Mononuclear cell (primary cell): ENCODE data around the gene ERAS. TPM values are rescaled to one million over a fixed set of nuclear protein-coding genes. Genes with fewer than 3 reads are reported as not detected.

Experiments used
- H3K27me3 ChIP-seq: 2 replicates; pipeline ENCODE4 v1.6.0; 2011; ENCODE audit warnings: low read length, control low read depth; ENCODE audit not compliant: insufficient read depth
- H3K4me1 ChIP-seq: 2 replicates; pipeline ENCODE4 v1.5.1; 2011; ENCODE audit warnings: mild to moderate bottlenecking, low read length, control low read depth; ENCODE audit not compliant: insufficient read depth
- H3K4me3 ChIP-seq: 2 replicates; pipeline ENCODE4 v1.5.1; 2011; ENCODE audit warnings: mild to moderate bottlenecking, low read length, moderate library complexity
- H3K9me3 ChIP-seq: 2 replicates; pipeline ENCODE4 v1.5.1; 2011; ENCODE audit warnings: low read depth, mild to moderate bottlenecking, control low read depth, low read length
- total RNA-seq: library from RNA; depleted of rRNA; stranded (reverse); fragments of >200 nt; gene quantifications from one replicate; pipeline ENCODE4 v1.2.3, GENCODE V29; 2012

The ERAS gene
- total RNA-seq, 1 donor: not detected

DNA sequence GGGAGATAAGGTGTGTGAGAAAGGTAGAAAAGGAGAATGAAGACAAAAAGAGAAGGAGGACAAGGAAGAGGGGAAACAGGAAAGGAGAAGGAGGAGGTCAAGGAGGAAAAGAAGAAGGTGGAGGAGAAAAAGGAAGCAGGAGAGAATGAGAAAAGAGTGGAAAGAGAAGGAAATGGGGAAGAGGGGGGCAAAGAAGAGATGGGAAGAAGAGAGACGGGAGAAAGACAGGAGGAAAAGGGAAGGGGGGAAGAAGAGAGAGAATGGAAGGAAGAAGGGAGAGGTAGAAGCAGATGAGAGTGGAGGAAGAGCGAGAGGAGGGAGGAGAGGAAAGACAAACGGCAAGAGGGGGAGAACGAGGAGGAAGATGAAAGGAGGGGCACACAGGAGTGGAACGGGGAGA, 35.8 kb upstream of the ERAS start:
- no peaks in the 10 kb centered on the region for H3K4me1 ChIP-seq
- no peak overlapping the region for H3K4me3 ChIP-seq
- H3K9me3 ChIP-seq: no peaks in the 10 kb centered on the region
- H3K27me3 ChIP-seq: no peaks in the 10 kb centered on the region

DNA sequence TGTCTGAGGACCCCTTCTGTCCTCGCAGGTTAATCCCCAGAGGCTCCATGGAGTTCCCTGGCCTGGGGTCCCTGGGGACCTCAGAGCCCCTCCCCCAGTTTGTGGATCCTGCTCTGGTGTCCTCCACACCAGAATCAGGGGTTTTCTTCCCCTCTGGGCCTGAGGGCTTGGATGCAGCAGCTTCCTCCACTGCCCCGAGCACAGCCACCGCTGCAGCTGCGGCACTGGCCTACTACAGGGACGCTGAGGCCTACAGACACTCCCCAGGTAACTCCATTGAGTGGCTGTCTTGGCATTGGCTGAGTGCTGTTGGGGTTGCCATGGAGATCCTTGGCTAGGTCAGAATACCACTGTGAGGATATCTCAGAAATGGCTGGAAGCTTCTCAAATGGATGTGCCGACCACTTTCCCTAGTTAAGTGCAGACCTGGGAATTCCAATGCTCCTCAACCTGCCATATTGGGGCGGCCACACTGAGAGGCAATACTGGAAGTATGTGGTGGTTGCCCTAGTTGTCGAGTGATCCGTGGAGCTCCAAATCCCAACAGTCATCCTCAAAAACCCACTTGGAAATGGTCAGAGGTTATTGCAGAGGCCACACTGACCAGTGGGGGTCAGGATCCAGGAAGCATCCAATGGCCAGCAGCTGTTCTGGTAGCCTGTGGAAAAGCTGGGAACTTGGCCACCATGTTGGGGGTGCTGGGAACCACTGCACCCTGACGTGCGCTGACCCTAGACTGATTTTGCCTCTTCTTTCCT, 35.1 kb upstream of the ERAS start:
- Histone ChIP-seq H3K9me3 (no peaks in the 10 kb centered on the region), H3K4me1 (no peaks in the 10 kb centered on the region), H3K4me3 (no peak overlapping the region), H3K27me3 (no peaks in the 10 kb centered on the region)

DNA sequence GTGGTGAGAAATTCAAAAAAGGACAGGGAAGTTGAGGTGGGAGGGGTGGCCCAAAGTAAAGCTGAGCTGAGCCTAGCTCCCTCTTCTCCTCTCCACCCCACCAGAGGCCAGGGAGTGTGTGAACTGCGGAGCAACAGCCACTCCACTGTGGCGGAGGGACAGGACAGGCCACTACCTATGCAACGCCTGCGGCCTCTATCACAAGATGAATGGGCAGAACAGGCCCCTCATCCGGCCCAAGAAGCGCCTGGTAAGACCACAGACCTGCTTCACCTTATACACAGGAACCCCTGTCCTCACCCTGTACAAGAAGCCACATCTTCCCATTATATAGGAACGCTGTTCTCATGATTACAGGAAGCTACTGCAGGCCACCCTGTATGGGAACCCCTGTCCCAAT, 34.1 kb upstream of the ERAS start:
- Histone ChIP-seq H3K4me3 (no peak overlapping the region), H3K4me1 (no peaks in the 10 kb centered on the region), H3K9me3 (no peaks in the 10 kb centered on the region), H3K27me3 (no peaks in the 10 kb centered on the region)

DNA sequence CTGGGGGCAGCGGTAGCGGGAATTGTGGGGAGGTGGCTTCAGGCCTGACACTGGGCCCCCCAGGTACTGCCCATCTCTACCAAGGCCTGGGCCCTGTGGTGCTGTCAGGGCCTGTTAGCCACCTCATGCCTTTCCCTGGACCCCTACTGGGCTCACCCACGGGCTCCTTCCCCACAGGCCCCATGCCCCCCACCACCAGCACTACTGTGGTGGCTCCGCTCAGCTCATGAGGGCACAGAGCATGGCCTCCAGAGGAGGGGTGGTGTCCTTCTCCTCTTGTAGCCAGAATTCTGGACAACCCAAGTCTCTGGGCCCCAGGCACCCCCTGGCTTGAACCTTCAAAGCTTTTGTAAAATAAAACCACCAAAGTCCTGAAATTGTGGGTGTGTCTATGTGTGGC, 32.4 kb upstream of the ERAS start:
- Histone ChIP-seq H3K4me1 (no peaks in the 10 kb centered on the region), H3K9me3 (no peaks in the 10 kb centered on the region), H3K4me3 (no peak overlapping the region), H3K27me3 (no peaks in the 10 kb centered on the region)

DNA sequence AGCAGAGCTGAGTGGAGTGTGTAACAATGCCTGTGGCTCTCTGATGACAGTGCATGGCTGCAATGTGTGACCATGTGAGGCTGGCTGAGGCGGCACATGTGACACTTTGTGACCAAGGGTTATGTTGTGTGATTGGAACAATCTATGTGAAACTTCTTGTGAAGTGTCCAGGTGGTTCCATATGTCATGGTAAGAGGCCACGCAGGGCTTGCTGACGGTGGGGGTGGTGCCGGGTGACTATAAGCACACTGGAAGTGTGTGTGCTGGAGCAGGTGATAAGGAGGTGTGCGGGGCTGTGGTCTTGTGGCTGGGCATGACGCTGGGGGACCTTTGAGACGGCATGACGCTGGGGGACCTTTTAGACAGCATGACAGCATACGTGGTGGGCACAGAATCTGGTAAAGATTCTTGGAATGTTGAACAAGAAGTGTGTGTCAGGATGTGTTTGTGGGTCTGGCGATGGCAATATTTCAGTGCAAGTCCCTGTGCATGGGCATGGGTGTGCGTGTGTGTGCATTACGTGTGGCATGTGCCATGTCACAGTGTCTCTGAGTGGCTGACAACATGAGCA, 31.9 kb upstream of the ERAS start:
- H3K4me3 ChIP-seq: no peak overlapping the region
- no peaks in the 10 kb centered on the region for H3K9me3 ChIP-seq
- no peaks in the 10 kb centered on the region for H3K4me1 ChIP-seq
- no peaks in the 10 kb centered on the region for H3K27me3 ChIP-seq

DNA sequence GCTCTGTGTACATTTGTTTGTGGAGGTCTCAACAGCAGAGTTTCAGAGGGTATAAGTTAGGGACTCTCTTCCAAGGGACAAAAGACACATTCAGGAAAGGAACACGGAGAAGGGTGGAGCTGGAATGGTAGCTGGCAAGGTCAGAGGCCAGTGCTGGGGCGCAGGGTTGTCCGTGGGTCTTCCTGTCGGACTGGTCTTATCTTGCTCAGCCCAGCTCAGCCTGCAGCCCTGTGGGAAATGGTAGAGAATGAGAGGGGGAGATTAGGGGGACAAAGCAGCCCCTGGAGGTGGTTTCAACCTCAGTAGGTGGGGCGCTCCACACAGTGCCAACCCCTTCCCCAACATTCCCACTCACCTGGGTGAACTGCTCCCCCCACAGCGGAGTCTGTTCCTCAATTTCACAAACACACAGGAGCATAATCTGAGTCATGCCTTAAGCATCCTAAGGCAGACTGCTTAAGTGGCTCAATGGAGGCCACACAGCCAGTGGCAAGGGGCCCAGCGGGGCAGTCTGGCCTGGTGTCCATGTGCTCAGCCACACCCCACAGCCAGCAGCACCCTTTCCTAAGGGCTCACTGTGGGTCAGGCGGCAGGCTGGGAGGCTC, 31.3 kb upstream of the ERAS start:
- H3K4me3 ChIP-seq: no peak overlapping the region
- no peaks in the 10 kb centered on the region for H3K9me3 ChIP-seq
- no peaks in the 10 kb centered on the region for H3K4me1 ChIP-seq

DNA sequence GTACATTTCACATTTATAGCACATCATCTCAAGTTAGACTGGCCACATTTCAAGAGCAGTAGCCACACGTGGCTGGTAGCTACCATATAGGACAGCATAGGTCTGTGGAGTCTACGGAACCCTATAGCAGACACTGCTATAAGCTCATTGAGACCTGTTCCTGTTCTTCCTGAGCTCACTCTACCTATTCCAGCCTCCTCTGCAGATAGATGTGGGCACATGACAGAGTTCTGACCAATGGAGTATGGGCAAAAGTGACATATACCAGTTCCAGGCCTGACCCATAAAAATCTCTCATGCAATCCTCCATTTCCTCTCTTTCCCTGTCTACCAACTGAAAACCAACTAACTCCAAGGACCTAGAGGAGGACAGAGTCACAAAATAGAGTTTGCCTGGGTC, 28.0 kb upstream of the ERAS start:
- no peaks in the 10 kb centered on the region for H3K9me3 ChIP-seq
- peaks cover 15% of the 10 kb centered on the region for H3K4me1 ChIP-seq
- no peaks in the 10 kb centered on the region for H3K27me3 ChIP-seq
- no peak overlapping the region for H3K4me3 ChIP-seq

More for the DNA sequence above, 31.3 kb upstream of the ERAS start:
- no peaks in the 10 kb centered on the region for H3K27me3 ChIP-seq

DNA sequence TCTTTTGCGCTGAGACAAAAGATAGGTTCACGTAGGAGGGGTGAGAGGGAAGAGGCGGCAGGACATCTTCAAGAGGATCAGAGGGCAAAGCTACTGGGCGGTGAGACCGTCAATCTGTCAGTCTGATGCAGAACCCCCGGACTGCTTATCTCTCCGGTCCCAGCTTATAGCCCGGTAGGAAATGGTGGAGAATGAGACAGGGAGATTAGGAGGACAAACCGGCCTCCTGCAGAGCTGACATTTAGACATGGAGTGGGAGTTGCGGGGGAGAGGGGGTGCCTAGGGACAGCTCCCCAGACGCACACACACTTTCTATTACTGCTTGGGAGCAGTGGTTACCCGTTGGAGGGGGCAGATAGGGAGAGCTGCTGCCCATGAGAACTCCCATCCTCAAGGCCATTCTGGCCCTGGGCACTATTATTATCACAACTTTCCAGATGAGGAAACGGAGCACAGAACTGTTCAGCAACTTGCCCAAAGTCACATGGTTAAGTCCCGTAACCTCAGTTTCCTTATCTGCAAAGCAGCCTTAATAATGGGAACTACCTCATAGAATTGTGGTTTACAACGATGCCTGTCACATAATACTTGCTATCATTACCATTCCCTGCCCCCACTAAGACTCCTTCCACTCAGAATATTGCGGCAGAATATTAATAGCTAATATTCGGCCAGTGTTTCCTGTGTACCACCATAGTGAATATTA, 25.6 kb upstream of the ERAS start:
- Histone ChIP-seq H3K27me3 (no peaks in the 10 kb centered on the region), H3K9me3 (no peaks in the 10 kb centered on the region), H3K4me1 (peaks cover 15% of the 10 kb centered on the region), H3K4me3 (peak overlapping the region; percentile 70)

DNA sequence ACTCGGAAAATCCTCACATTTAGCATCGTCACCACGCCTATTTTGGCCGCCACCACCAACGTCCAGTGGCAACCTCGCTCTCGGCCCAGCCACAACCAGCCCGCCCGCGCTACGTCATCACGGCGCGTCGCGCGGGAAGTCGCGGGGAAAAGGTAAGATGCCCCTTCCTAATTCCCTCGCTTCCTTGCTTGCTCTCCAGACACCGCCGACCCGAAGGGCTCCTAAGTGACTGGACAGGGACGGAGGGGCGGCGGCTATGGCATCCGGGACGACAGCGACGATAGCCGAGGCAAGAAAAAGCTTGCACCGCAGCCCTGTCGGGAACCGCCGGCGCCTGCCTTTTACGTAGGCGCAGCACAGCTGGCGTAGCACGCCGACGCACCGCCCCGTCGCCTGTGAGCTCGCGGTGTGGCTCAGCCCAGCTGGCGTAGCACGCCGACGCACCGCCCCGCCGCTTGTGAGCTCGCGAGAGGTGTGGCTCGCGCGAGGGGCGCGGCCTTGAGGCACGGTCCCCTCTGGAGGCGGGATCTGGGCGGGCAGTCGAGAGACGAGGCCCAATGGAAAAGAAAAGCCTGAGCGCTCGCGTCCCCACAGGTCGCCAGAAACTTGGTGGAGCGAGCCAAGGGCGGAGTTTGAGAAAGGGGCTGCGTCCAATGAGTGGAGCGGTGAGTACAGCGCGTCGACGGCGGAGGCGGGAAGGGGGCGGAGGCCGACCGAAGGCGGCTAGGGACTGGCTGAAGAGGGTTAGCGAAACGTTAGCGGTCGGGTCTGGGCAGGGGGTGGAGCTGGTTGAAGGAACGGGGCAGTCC, 24.8 kb upstream of the ERAS start, which contains the start of gene HDAC6:
HDAC6 (plus strand) TSS at position 788 of the 809 bp plus-strand sequence. CDS start 626 bp downstream, outside the sequence.
- Histone ChIP-seq H3K4me1 (peaks cover 15% of the 10 kb centered on the region), H3K4me3 (peak within 1 kb of the TSS; percentile 70)

DNA sequence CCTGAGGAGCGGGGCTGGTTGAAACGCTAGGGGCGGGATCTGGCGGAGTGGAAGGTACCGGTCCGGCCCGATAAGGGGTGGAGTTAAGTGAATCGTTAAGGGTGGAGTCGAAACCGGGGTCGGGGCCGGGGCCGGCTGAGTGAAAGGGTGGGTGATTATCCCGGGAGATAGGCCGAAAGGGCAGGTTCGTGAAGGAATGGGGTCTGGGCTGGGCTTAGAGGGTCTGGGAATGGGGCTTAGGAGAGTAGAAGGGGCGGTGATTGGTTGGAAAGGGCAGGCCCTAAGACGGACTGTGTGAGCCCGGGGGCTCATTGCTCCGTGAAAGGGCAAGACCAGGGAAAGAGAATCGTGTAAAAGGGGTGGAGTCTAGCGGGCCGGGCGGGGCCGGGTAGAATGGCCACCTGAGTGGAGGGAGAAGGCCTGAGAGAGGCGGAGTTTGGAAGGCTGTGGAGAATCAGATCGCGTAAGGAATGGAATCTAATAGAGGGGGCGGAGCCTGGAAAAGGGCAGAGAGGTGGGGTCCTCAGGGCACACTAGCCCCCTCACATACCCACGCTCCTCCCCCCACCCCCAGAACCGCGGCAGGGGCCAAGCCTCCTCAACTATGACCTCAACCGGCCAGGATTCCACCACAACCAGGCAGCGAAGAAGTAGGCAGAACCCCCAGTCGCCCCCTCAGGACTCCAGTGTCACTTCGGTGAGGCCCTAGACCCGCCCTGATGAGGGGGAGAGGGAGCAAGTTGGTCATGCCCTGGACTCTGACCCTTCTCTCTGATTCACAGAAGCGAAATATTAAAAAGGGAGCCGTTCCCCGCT, 24.0 kb upstream of the ERAS start:
- H3K27me3 ChIP-seq: no peaks in the 10 kb centered on the region
- peak overlapping the region; percentile 58 for H3K4me3 ChIP-seq
- no peaks in the 10 kb centered on the region for H3K9me3 ChIP-seq
- H3K4me1 ChIP-seq: peaks cover 15% of the 10 kb centered on the region

More for the DNA sequence above, 24.8 kb upstream of the ERAS start, which contains the start of gene HDAC6:
- no peaks in the 10 kb centered on the region for H3K27me3 ChIP-seq
- no peaks in the 10 kb centered on the region for H3K9me3 ChIP-seq

DNA sequence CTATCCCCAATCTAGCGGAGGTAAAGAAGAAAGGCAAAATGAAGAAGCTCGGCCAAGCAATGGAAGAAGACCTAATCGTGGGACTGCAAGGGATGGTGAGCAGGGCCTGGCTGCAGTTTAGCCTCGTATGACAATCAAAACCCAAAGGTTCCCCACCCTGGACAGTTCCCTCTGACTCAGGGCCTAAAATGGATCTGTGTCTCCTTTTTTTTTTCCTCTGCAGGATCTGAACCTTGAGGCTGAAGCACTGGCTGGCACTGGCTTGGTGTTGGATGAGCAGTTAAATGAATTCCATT, 23.5 kb upstream of the ERAS start:
- Histone ChIP-seq H3K4me1 (peaks cover 15% of the 10 kb centered on the region), H3K4me3 (peak overlapping the region; percentile 58), H3K27me3 (no peaks in the 10 kb centered on the region), H3K9me3 (no peaks in the 10 kb centered on the region)

DNA sequence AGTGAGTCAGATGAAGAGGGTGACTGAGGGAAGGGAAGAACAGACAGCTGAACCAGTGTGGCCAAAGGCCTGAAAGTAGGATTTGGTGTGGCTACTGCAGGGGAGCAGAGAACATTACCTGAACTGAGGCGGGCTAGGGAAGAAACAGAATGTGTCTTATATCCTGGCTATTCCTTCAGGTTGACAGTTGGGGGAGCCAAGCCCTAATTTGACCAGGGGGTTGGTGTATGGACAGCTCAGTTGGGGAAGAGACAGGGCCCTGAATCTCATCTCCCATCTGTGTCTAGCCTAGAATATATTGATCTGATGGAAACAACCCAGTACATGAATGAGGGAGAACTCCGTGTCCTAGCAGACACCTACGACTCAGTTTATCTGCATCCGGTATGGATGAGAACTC, 20.2 kb upstream of the ERAS start:
- H3K9me3 ChIP-seq: no peaks in the 10 kb centered on the region
- no peaks in the 10 kb centered on the region for H3K27me3 ChIP-seq
- peaks cover 7% of the 10 kb centered on the region for H3K4me1 ChIP-seq
- no peak overlapping the region for H3K4me3 ChIP-seq

DNA sequence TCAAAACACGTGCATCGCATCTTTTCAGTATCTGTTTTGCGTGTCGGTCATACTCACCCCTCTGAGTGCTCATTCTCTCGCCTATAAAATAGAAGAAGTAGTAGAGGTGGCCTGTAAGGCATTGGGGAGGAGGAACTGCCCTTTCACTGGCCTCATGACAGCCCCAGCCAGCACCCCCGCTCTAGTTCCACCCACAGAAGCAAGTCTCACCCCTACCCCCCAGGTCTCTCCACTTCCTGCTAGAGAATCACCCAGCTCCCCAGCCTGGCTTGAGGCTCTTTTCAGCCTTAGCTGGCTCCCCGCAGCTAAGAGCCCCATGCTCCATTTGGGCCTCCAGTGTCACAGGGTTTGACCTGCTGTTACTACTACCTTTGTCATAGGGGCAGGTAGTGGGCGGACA, 12.7 kb upstream of the ERAS start:
- H3K9me3 ChIP-seq: no peaks in the 10 kb centered on the region
- no peak overlapping the region for H3K4me3 ChIP-seq
- no peaks in the 10 kb centered on the region for H3K4me1 ChIP-seq
- no peaks in the 10 kb centered on the region for H3K27me3 ChIP-seq

DNA sequence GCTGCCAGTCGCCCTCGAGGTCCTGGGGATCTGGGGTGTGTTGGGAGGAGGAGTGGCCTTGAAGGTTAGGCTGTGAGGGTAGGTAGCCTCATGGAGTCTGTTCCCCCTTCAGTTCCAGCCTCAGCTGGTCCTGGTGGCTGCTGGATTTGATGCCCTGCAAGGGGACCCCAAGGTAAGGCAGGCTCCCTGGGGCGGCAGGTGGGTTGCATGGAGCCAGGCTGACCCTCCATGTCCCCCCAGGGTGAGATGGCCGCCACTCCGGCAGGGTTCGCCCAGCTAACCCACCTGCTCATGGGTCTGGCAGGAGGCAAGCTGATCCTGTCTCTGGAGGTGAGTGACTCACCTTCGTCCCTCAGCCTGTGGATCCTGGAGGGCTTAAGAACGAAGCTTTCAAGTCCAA, 11.6 kb upstream of the ERAS start:
- no peaks in the 10 kb centered on the region for H3K27me3 ChIP-seq
- H3K9me3 ChIP-seq: no peaks in the 10 kb centered on the region
- no peaks in the 10 kb centered on the region for H3K4me1 ChIP-seq
- no peak overlapping the region for H3K4me3 ChIP-seq
